GM12874 (cell line): ENCODE measurements around the gene GLDC.

Experiments
- TF ChIP-seq, protein P1 (sequence below): IDR thresholded peaks from 2 replicates; pipeline ENCODE4 v1.5.1; 2011; ENCODE audit warnings: low read depth, mild to moderate bottlenecking, control low read depth, low read length, moderate library complexity; ENCODE audit not compliant: insufficient read depth

GLDC gene

DNA sequence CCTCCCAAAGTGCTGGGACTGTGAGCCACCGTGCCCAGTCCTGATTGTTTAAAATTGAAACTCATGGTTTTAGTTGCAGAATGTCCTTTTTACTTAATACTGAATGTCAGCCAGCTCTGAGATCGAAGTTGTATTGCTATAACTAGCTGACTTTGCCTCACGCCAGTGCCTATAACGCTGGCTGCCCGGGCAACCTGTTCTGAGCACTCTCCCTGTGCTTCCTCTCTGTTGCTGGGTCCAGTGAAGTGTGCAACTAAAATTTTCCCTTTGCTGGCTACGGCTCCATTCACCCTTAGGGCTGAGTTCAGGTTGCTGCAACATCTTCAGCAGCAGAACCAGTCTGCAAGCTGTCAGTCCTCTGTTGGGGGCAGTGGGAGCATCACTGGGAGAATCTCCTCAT, 65.9 kb downstream of the GLDC start:
- TF ChIP-seq, protein P1, sequence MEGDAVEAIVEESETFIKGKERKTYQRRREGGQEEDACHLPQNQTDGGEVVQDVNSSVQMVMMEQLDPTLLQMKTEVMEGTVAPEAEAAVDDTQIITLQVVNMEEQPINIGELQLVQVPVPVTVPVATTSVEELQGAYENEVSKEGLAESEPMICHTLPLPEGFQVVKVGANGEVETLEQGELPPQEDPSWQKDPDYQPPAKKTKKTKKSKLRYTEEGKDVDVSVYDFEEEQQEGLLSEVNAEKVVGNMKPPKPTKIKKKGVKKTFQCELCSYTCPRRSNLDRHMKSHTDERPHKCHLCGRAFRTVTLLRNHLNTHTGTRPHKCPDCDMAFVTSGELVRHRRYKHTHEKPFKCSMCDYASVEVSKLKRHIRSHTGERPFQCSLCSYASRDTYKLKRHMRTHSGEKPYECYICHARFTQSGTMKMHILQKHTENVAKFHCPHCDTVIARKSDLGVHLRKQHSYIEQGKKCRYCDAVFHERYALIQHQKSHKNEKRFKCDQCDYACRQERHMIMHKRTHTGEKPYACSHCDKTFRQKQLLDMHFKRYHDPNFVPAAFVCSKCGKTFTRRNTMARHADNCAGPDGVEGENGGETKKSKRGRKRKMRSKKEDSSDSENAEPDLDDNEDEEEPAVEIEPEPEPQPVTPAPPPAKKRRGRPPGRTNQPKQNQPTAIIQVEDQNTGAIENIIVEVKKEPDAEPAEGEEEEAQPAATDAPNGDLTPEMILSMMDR = no peak

DNA sequence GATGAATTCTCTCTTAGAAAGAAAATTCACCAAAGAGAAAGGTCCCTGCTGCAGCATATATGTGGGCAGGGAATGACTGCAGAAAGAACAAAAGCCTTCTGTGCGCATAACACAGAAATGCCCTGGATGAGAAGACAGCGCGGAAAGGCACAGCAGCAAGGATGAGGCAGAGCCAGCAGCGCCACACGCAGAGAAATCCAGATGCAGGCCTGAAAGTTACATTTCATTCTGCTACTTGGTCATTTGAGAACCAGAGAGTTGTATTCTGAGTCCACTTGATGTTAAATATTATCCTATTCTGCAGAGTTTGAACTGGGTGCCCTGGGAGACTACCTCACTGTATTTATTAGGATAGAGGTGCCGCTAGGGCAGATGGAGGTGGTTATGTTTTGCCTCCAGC, 68.5 kb downstream of the GLDC start:
- TF ChIP-seq, protein P1 = no peak

DNA sequence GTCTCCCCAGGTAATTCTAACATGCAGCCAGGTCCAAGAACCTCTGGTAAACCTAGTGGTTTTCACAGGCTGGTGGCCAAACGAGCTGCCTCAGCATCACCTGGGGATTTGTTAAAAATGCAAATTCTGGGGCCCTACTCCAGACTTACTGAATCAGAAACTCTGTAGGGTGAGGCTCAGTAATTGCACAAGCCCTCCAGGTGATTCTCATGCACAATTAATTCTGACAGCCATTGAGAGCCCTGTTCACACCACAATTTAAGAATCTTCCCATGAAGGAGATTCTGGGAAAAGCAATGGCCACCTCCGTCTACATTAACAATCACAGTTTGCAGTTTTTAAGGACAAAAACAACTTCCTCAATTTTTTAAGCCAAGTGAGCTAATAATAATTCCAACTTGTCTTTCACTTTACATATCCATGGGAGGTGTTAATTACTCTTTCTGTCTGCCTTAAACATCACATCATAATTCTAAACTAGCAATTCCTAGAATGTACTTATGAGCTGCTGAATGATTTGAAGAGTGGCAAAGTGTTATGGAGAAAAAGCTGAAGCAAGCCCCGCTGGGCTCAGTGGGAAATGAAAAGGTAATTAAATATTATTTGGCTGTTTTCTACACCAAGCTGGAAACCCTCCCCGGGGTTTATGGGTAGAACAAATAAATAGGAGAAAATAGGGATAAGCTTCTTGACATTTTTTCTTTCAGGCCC, 70.0 kb downstream of the GLDC start:
- TF ChIP-seq, protein P1 = no peak

DNA sequence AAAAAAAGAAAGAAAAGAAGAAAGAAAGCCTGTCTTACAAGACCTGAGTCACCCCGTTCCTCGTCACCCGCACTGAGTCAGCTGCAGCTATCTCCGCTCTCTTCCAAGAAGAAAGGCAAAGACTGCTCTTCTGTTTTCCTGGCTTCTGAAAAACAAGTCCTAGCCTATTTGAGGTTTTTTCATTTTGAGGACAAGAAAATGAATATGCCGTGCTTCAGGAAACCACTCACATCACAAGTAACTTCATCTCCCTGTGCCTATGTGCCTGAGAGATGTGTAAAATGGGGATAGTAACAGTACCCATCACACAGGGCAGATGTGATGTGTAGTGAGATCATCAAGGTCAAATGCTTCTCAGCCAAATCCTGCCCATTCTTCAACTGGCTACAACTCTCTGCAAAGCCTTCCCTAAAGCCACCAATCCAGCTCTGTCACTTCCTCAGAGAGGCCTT, 78.4 kb downstream of the GLDC start:
- TF ChIP-seq, protein P1 = no peak

DNA sequence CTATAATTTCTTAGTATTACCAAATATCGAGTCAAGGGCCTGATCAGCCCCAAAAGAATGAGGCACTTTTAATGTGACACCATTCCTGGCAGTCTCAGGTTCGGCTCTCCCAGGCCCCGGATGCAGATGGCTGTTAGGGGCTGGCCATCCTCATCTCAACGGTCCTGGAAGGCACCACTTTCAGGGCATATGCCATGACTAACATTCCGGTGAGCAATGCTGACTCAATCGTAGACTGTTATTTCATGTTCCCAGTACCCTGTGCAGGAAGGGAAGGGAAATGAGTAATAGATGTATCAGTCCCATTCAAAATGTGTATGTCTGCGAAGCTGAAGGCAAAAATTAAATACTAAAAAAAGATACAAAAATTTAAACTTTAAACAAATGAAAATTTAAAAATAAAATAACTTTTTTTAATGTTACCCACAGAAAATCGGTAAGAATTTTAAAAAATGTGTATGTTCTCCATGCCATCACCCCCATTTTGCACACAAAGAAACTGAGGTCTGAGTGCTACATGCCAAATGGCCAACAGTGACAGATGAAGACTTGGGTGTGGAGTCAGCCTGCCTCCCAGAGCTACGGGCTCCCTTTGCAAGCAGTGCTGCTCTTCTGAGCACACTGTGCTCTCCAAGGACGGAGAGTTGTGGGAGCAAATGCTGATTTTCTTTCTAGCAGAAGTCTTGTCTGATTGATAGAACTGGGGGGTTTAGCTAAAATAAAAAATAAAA, 79.0 kb downstream of the GLDC start:
- TF ChIP-seq, protein P1 = no peak

DNA sequence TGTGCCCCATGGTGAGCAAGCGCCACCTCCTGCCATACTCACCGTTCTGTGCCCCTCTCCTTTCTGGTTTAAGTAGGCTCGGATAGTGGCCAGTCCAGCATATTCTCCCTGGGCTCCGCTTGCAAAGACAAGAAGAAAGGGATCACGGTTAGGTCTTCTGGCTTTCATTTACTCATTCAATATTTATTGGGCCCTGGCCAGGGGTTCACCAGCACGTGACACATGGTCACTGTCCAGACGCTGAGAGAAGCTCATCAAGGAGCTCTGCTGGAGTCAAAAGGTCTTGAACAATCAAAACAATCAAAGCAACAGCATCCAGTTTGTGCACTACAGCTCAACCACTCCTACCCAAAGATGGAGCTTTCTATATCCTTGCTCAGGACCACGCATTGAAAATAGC, 80.2 kb downstream of the GLDC start:
- TF ChIP-seq, protein P1 = no peak

DNA sequence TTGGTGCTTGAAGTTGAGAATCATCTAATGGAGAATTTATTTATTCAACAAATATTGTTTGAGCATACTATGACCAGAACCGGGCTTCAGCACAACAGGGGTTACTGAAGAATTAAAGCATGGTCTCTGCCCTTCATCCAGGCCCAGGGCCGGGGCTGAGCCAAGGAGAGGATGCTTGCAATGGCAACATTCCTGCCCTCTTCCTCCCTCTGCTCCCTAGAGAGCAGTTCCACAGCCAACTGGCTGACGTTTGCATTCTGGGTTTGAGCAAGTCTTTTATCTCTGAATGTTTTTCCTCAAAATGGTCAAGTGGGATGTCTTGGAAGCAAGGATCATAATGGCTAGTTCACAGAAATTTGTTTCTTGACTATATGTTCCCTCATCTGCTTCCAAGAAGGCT, 80.7 kb downstream of the GLDC start:
- TF ChIP-seq, protein P1 = no peak
